Adrenal gland (tissue), 5 donors: ENCODE results near the gene LAPTM5.
A peak's percentile ranks its signal among the peaks of the same experiment; 100 is the strongest.

Experiments used
- POLR2A ChIP-seq, 2 donors: fragments of 450-650 bp; IDR thresholded peaks; one replicate each; pipeline ENCODE4 v1.6.1; 2017; ENCODE audit warnings: antibody characterized with exemption in 2 of 2, mild to moderate bottlenecking in 2 of 2, moderate library complexity in 1 of 2
- TF ChIP-seq, protein P1 (sequence below), 6 experiments: fragments of 450-650 bp in 4 of 6; fragments of 200-600 bp in 2 of 6; sonication (generic) in 1 of 6; IDR thresholded peaks; 1 replicate in 5 of 6; 2 replicates in 1 of 6; pipeline versions ENCODE4 v1.5.1 to v1.8.0; 2016 to 2021; ENCODE audit warnings: antibody characterized with exemption in 6 of 6, mild to moderate bottlenecking in 2 of 6, moderate library complexity in 1 of 6
- donor health status: DM: no; HTN: no; CAD: no.

DNA sequence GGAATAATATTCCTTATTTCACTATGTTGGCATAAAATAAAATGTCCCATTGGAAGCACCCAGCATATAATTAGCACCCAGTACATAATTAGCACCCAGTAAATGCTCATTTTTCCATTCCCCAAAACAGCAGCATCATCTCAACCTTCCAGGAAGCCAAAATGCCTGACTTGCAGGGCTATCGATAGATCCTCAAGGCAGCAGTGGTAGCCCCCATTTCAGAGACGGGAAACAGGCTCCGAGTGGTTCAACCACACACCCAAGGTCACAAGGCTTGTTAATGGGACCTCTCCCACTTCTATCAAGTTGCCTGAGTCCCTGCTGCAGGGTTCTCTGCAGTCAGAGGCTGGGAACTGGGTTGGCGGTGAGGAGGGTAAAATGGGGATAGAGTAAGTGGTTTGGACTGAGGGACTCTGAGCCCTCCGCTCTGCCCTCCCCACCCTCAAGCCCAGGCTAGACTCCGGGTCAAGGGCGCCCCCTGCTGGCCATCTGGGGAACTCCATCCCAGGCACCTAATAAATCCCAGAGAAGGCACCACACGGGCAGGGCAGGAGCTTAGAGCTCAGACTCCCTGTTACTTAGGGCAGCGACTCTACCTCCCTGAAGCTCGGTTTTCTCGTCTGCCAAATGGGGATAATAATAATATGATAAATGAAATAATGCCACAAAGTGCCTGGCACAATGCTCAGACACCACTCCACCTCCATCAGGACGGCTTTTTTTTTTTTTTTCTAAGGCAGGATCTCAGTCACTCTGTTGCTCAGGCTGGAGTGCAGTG, 21.9 kb upstream of the LAPTM5 start:
- TF ChIP-seq, protein P1, sequence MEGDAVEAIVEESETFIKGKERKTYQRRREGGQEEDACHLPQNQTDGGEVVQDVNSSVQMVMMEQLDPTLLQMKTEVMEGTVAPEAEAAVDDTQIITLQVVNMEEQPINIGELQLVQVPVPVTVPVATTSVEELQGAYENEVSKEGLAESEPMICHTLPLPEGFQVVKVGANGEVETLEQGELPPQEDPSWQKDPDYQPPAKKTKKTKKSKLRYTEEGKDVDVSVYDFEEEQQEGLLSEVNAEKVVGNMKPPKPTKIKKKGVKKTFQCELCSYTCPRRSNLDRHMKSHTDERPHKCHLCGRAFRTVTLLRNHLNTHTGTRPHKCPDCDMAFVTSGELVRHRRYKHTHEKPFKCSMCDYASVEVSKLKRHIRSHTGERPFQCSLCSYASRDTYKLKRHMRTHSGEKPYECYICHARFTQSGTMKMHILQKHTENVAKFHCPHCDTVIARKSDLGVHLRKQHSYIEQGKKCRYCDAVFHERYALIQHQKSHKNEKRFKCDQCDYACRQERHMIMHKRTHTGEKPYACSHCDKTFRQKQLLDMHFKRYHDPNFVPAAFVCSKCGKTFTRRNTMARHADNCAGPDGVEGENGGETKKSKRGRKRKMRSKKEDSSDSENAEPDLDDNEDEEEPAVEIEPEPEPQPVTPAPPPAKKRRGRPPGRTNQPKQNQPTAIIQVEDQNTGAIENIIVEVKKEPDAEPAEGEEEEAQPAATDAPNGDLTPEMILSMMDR (IDR thresholded peaks at IDR 0.05): peak; percentile 97 to 99 (median 98)
- no peak for TF ChIP-seq POLR2A (IDR thresholded peaks at IDR 0.05)
